ENCODE data around the gene SLC8B1.

SLC8B1 gene

GRCh38 chr12:113291586-113291985 lies 43.3 kb downstream of the SLC8B1 start:
- H3K4me1 ChIP-seq (ENCODE audit: insufficient read depth, low read length, severe bottlenecking), result no peaks in the 10 kb centered on the region
- H3K27ac ChIP-seq (ENCODE audit: low read depth, low read length, poor library complexity, severe bottlenecking), result no peak overlapping the region
- no peak overlapping the region for H3K4me2 ChIP-seq (ENCODE audit: low read length)
- H2AFZ ChIP-seq (ENCODE audit: low read length), result no peak overlapping the region
- no peaks in the 10 kb centered on the region for H4K20me1 ChIP-seq (ENCODE audit: insufficient read depth, low read length)
- no peaks in the 10 kb centered on the region for H3K9me3 ChIP-seq (ENCODE audit: low read length)
- no peaks in the 10 kb centered on the region for H3K9me2 ChIP-seq (ENCODE audit: low read depth, low read length)
- H3K79me2 ChIP-seq (ENCODE audit: insufficient read depth, low read length), result no peaks in the 10 kb centered on the region
- no peak overlapping the region for H3K9ac ChIP-seq (ENCODE audit: low read length)
- no peak for TF ChIP-seq EZH2 (IDR thresholded peaks at IDR 0.05; ENCODE audit: borderline replicate concordance, low read length)
- TF ChIP-seq, protein P1, sequence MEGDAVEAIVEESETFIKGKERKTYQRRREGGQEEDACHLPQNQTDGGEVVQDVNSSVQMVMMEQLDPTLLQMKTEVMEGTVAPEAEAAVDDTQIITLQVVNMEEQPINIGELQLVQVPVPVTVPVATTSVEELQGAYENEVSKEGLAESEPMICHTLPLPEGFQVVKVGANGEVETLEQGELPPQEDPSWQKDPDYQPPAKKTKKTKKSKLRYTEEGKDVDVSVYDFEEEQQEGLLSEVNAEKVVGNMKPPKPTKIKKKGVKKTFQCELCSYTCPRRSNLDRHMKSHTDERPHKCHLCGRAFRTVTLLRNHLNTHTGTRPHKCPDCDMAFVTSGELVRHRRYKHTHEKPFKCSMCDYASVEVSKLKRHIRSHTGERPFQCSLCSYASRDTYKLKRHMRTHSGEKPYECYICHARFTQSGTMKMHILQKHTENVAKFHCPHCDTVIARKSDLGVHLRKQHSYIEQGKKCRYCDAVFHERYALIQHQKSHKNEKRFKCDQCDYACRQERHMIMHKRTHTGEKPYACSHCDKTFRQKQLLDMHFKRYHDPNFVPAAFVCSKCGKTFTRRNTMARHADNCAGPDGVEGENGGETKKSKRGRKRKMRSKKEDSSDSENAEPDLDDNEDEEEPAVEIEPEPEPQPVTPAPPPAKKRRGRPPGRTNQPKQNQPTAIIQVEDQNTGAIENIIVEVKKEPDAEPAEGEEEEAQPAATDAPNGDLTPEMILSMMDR (IDR thresholded peaks at IDR 0.05; ENCODE audit: low read length), result no peak
- no peaks in the 10 kb centered on the region for H3F3A ChIP-seq (ENCODE audit: insufficient read depth, low read length)
- H3K36me3 ChIP-seq (ENCODE audit: insufficient read depth, low read length), result peaks cover 99% of the 10 kb centered on the region
- no peaks in the 10 kb centered on the region for H3K27me3 ChIP-seq (ENCODE audit: insufficient read depth, low read length)
- no peak overlapping the region for H3K4me3 ChIP-seq (ENCODE audit: low read depth, low read length, poor library complexity, severe bottlenecking)

GRCh38 chr12:113290506-113290905 lies 44.4 kb downstream of the SLC8B1 start:
- H3K4me3 ChIP-seq (ENCODE audit: low read depth, low read length, poor library complexity, severe bottlenecking), result no peak overlapping the region
- no peaks in the 10 kb centered on the region for H3K27me3 ChIP-seq (ENCODE audit: insufficient read depth, low read length)
- TF ChIP-seq EZH2 (IDR thresholded peaks at IDR 0.05; ENCODE audit: borderline replicate concordance, low read length), result no peak
- TF ChIP-seq, protein P1 (IDR thresholded peaks at IDR 0.05; ENCODE audit: low read length), result no peak
- H3K9me2 ChIP-seq (ENCODE audit: low read depth, low read length), result no peaks in the 10 kb centered on the region
- no peaks in the 10 kb centered on the region for H4K20me1 ChIP-seq (ENCODE audit: insufficient read depth, low read length)
- H3K4me1 ChIP-seq (ENCODE audit: insufficient read depth, low read length, severe bottlenecking), result no peaks in the 10 kb centered on the region
- peaks cover 100% of the 10 kb centered on the region for H3K36me3 ChIP-seq (ENCODE audit: insufficient read depth, low read length)
- H3K9me3 ChIP-seq (ENCODE audit: low read length), result no peaks in the 10 kb centered on the region
- H3K9ac ChIP-seq (ENCODE audit: low read length), result no peak overlapping the region
- no peak overlapping the region for H3K27ac ChIP-seq (ENCODE audit: low read depth, low read length, poor library complexity, severe bottlenecking)
- H3K79me2 ChIP-seq (ENCODE audit: insufficient read depth, low read length), result no peaks in the 10 kb centered on the region
- H2AFZ ChIP-seq (ENCODE audit: low read length), result no peak overlapping the region
- no peak overlapping the region for H3K4me2 ChIP-seq (ENCODE audit: low read length)
- no peaks in the 10 kb centered on the region for H3F3A ChIP-seq (ENCODE audit: insufficient read depth, low read length)

DNA sequence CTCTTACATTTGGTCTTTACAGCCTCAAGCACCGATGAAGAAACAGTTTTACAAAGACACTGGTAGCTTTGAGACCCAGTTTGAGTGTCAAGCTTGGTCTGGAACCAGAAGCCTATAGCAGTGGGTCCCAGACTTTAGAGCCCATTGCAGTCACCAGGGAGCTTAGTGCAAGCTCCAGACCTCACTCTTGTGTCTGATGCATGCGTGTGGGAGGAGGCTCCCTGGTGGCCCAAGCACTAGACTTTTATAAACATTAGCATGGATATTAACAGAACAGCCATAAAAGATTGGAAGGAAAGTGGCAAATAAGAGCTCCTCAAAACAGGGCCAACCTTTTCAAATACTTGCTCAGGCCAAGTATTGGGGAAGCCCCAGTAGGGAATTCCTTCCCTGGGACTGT lies 45.5 kb downstream of the SLC8B1 start:
- H3K36me3 ChIP-seq (ENCODE audit: insufficient read depth, low read length), result peaks cover 100% of the 10 kb centered on the region
- no peak overlapping the region for H3K4me2 ChIP-seq (ENCODE audit: low read length)
- H2AFZ ChIP-seq (ENCODE audit: low read length), result no peak overlapping the region

More for the DNA sequence above, 45.5 kb downstream of the SLC8B1 start:
- TF ChIP-seq, protein P1 (IDR thresholded peaks at IDR 0.05; ENCODE audit: low read length), result no peak
- TF ChIP-seq EZH2 (IDR thresholded peaks at IDR 0.05; ENCODE audit: borderline replicate concordance, low read length), result no peak
- Histone ChIP-seq H3K9me3 (ENCODE audit: low read length) (no peaks in the 10 kb centered on the region), H3K9ac (ENCODE audit: low read length) (no peak overlapping the region), H3K27me3 (ENCODE audit: insufficient read depth, low read length) (no peaks in the 10 kb centered on the region), H3K27ac (ENCODE audit: low read depth, low read length, poor library complexity, severe bottlenecking) (no peak overlapping the region), H3K4me3 (ENCODE audit: low read depth, low read length, poor library complexity, severe bottlenecking) (no peak overlapping the region), H3K79me2 (ENCODE audit: insufficient read depth, low read length) (no peaks in the 10 kb centered on the region), H3K9me2 (ENCODE audit: low read depth, low read length) (no peaks in the 10 kb centered on the region), H3F3A (ENCODE audit: insufficient read depth, low read length) (no peaks in the 10 kb centered on the region), H3K4me1 (ENCODE audit: insufficient read depth, low read length, severe bottlenecking) (no peaks in the 10 kb centered on the region), H4K20me1 (ENCODE audit: insufficient read depth, low read length) (no peaks in the 10 kb centered on the region)
